Neural cell (in vitro differentiated cells): ENCODE measurements around the gene TSC22D3.

Experiments
- CTCF ChIP-seq: fragments of 450-650 bp; IDR thresholded peaks from 2 replicates; pipeline ENCODE4 v1.5.1; 2014; ENCODE audit warnings: antibody characterized with exemption, mild to moderate bottlenecking, moderate library complexity; ENCODE audit not compliant: poor library complexity, severe bottlenecking
- SMC3 ChIP-seq: fragments of 450-650 bp; conservative IDR thresholded peaks from 2 replicates; pipeline ENCODE4 v1.6.1; 2014; ENCODE audit warnings: antibody characterized with exemption, mild to moderate bottlenecking, moderate library complexity; ENCODE audit not compliant: poor library complexity

GRCh38 chrX:107711521-107712181, 63.9 kb downstream of the TSC22D3 start:
- TF ChIP-seq SMC3 (no peak), CTCF (no peak)
